CD14-positive monocyte (primary cell): ENCODE results near the gene GPR37L1. TPM values are rescaled to one million over a fixed set of nuclear protein-coding genes. Genes with fewer than 3 reads are reported as not detected.

Experiments
- DNase-seq, 3 donors: peaks; one replicate each; pipeline ENCODE4 v3.0.0-alpha.2; 2011 to 2022
- H2AFZ ChIP-seq: 2 replicates; pipeline ENCODE4 v1.6.0; 2012; ENCODE audit warnings: mild to moderate bottlenecking, low read depth, low read length, inconsistent platforms; ENCODE audit not compliant: insufficient read depth, poor library complexity, severe bottlenecking
- H3K27ac ChIP-seq, 2 donors: 1 replicate in 1 of 2; 2 replicates in 1 of 2; pipeline ENCODE4 v1.5.1; 2012 to 2013; ENCODE audit warnings: low read length in 2 of 2, control low read depth in 1 of 2, inconsistent platforms in 1 of 2, low read depth in 1 of 2, mild to moderate bottlenecking in 1 of 2
- H3K27me3 ChIP-seq, 2 donors: one replicate each; pipeline versions ENCODE4 v1.6.0 to v1.6.1; 2011 to 2013; ENCODE audit warnings: low read length in 2 of 2; ENCODE audit not compliant: control insufficient read depth in 2 of 2, insufficient read depth in 2 of 2
- H3K36me3 ChIP-seq, 2 donors: replicated peaks in 1 of 2; 1 replicate in 1 of 2; 2 replicates in 1 of 2; pipeline versions ENCODE4 v1.5.1 to v1.6.1; 2012 to 2013; ENCODE audit warnings: low read length in 2 of 2, control low read depth in 1 of 2, inconsistent platforms in 1 of 2, mild to moderate bottlenecking in 1 of 2; ENCODE audit not compliant: insufficient read depth in 2 of 2, control insufficient read depth in 1 of 2
- H3K4me1 ChIP-seq, 2 donors: 1 replicate in 1 of 2; 2 replicates in 1 of 2; pipeline versions ENCODE4 v1.5.1 to v1.6.1; 2012 to 2013; ENCODE audit warnings: low read length in 2 of 2, control low read depth in 1 of 2, inconsistent platforms in 1 of 2, mild to moderate bottlenecking in 1 of 2, moderate library complexity in 1 of 2; ENCODE audit not compliant: insufficient read depth in 2 of 2, control insufficient read depth in 1 of 2
- H3K4me2 ChIP-seq: replicated peaks from 2 replicates; pipeline ENCODE3; 2012; ENCODE audit warnings: low read length, moderate library complexity, mild to moderate bottlenecking; ENCODE audit not compliant: poor library complexity, severe bottlenecking; ENCODE audit errors: extremely low read depth
- H3K4me3 ChIP-seq, 3 experiments: fragments of 200-600 bp in 1 of 3; sonication (generic) in 1 of 3; replicated peaks in 1 of 3; 1 replicate in 2 of 3; 2 replicates in 1 of 3; pipeline ENCODE4 v1.5.1; 2011 to 2013; ENCODE audit warnings: low read length in 3 of 3, mild to moderate bottlenecking in 3 of 3, control low read depth in 2 of 3, low read depth in 2 of 3, inconsistent platforms in 1 of 3, moderate library complexity in 1 of 3
- H3K79me2 ChIP-seq: 2 replicates; pipeline ENCODE4 v1.6.0; 2012; ENCODE audit warnings: mild to moderate bottlenecking, control low read depth, inconsistent platforms, low read length, moderate library complexity; ENCODE audit not compliant: insufficient read depth
- H3K9ac ChIP-seq: 2 replicates; pipeline ENCODE4 v1.6.0; 2017; ENCODE audit warnings: low read length, mild to moderate bottlenecking; ENCODE audit not compliant: insufficient read depth, poor library complexity, severe bottlenecking
- H3K9me3 ChIP-seq, 2 donors: replicated peaks in 1 of 2; 1 replicate in 1 of 2; 2 replicates in 1 of 2; pipeline versions ENCODE4 v1.5.1 to v1.6.1; 2012 to 2013; ENCODE audit warnings: low read length in 2 of 2, control low read depth in 1 of 2; ENCODE audit not compliant: control insufficient read depth in 1 of 2, insufficient read depth in 1 of 2
- H4K20me1 ChIP-seq: 2 replicates; pipeline ENCODE4 v1.6.0; 2012; ENCODE audit warnings: mild to moderate bottlenecking, low read length, control low read depth, moderate library complexity; ENCODE audit not compliant: insufficient read depth
- H3K27ac Mint-ChIP-seq, 7 donors: one replicate each; pipeline ENCODE4 v1.8.0; 2020; ENCODE audit warnings: mild to moderate bottlenecking in 7 of 7, mixed read lengths in 7 of 7, moderate library complexity in 6 of 7, inconsistent platforms in 2 of 7
- H3K27me3 Mint-ChIP-seq, 3 donors: one replicate each; pipeline ENCODE4 v1.8.0; 2021 to 2022; ENCODE audit warnings: low read depth in 3 of 3, mild to moderate bottlenecking in 3 of 3, mixed read lengths in 3 of 3, moderate library complexity in 3 of 3, inconsistent platforms in 1 of 3
- H3K36me3 Mint-ChIP-seq, 2 donors: one replicate each; pipeline ENCODE4 v1.8.0; 2020; ENCODE audit warnings: mixed read lengths in 2 of 2, inconsistent platforms in 1 of 2, mild to moderate bottlenecking in 1 of 2
- H3K4me1 Mint-ChIP-seq: one replicate; pipeline ENCODE4 v1.8.0; 2020; ENCODE audit warnings: mild to moderate bottlenecking, mixed read lengths
- H3K4me3 Mint-ChIP-seq, 2 donors: one replicate each; pipeline ENCODE4 v1.8.0; 2020; ENCODE audit warnings: mild to moderate bottlenecking in 2 of 2, mixed read lengths in 2 of 2, moderate library complexity in 1 of 2
- H3K9me3 Mint-ChIP-seq, 7 donors: one replicate each; pipeline ENCODE4 v1.8.0; 2020 to 2022; ENCODE audit warnings: mixed read lengths in 7 of 7, mild to moderate bottlenecking in 6 of 7, moderate library complexity in 6 of 7, inconsistent platforms in 2 of 7
- WGBS: methylation state at CpG from one replicate; pipeline ENCODE4 v1.1.5; 2013; ENCODE audit warnings: missing lambda C conversion rate; ENCODE audit not compliant: insufficient coverage; 5-methylcytosine and 5-hydroxymethylcytosine counted together
- intact Hi-C, 2 donors: fragments of 100-400 bp; cut with micrococcal nuclease; formaldehyde crosslinking; loops; one replicate each; pipeline versions ENCODE4 v1.15.0 to v1.15.1; 2023
- polyA plus RNA-seq, 3 donors: library from polyadenylated mRNA; depleted of rRNA in 1 of 3; unstranded in 2 of 3; stranded (reverse) in 1 of 3; fragments of 300-500 nt in 2 of 3; fragments of >200 nt in 1 of 3; fragmentation: Illumina TruSeq in 2 of 3; gene quantifications; 1 replicate in 2 of 3; 2 replicates in 1 of 3; pipeline ENCODE4 v1.2.3, GENCODE V29; 2012 to 2021
- TF ChIP-seq, protein P1 (sequence below): fragments of 200-600 bp; IDR thresholded peaks from one replicate; pipeline ENCODE4 v1.8.0; 2022; ENCODE audit warnings: antibody characterized with exemption, mild to moderate bottlenecking

GPR37L1 gene
- polyA plus RNA-seq, 3 donors = 0.06 to 0.13 TPM; not detected in 1

DNA sequence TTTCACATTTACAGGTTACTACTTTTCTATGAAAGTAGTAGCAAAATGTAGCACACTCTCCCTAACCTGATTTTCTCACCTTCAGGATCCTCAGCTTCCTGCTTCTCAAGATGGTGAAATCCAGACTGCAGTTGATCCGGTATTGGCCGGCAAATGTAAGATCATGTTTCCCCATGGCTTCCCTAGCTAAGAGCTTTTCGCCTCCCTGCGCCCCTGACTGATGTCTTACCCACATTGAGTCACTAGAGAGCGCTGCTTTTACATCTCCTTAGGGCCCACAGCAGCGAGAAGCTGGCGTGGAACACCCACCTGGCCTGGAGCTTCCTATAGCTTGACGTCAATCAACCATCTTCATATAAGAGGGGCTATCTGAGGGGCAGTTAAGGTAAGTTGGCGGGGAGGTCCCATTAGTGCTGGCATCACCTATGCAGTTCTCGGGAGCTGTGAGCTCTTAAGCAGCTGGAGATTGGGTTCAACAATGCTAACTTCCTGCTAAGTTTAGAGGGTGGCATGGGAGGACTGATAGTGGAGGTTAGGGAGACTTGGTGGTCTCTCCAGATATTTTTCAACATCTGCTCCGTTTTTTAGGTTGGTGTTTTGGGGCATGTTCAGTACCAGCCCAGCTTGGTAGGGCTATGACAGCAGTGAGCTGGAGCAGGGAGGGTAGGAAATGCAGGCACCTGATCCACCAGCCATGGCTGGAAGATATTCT, 32.2 kb downstream of the GPR37L1 start:
- peak overlapping the region in 1 of 2 donors; percentile 15 for H3K27ac ChIP-seq
- H3K4me1 Mint-ChIP-seq = peaks cover 44% of the 10 kb centered on the region
- H3K9me3 Mint-ChIP-seq = no peaks in the 10 kb centered on the region
- TF ChIP-seq, protein P1, sequence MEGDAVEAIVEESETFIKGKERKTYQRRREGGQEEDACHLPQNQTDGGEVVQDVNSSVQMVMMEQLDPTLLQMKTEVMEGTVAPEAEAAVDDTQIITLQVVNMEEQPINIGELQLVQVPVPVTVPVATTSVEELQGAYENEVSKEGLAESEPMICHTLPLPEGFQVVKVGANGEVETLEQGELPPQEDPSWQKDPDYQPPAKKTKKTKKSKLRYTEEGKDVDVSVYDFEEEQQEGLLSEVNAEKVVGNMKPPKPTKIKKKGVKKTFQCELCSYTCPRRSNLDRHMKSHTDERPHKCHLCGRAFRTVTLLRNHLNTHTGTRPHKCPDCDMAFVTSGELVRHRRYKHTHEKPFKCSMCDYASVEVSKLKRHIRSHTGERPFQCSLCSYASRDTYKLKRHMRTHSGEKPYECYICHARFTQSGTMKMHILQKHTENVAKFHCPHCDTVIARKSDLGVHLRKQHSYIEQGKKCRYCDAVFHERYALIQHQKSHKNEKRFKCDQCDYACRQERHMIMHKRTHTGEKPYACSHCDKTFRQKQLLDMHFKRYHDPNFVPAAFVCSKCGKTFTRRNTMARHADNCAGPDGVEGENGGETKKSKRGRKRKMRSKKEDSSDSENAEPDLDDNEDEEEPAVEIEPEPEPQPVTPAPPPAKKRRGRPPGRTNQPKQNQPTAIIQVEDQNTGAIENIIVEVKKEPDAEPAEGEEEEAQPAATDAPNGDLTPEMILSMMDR = peak; percentile 85
- H2AFZ ChIP-seq = no peak overlapping the region
- H3K36me3 ChIP-seq = peaks cover 31 to 54% of the 10 kb centered on the region in 2 donors
- peaks cover 54% of the 10 kb centered on the region for H3K79me2 ChIP-seq
- 64% methylated on average over 8 of the region's 11 CpGs for WGBS
- H3K36me3 Mint-ChIP-seq = peaks cover 34 to 66% of the 10 kb centered on the region in 2 donors
- H3K4me3 Mint-ChIP-seq = peak overlapping the region in 1 of 2 donors; percentile 9
- no peaks in the 10 kb centered on the region for H4K20me1 ChIP-seq
- H3K4me2 ChIP-seq = no peak overlapping the region
- DNase-seq = peak in 2 of 3 donors; percentile 49 to 51
- intact Hi-C loops = no loop called here
- no peaks in the 10 kb centered on the region for H3K27me3 ChIP-seq
- H3K27me3 Mint-ChIP-seq = peaks cover 0 to 3% (median 0%) of the 10 kb centered on the region in 3 donors
- H3K4me1 ChIP-seq = peaks cover 21 to 35% of the 10 kb centered on the region in 2 donors
- H3K9me3 ChIP-seq = no peaks in the 10 kb centered on the region
- H3K9ac ChIP-seq = no peak overlapping the region
- H3K27ac Mint-ChIP-seq = peak overlapping the region; percentile 15 to 84 (median 72)
- no peak overlapping the region for H3K4me3 ChIP-seq

DNA sequence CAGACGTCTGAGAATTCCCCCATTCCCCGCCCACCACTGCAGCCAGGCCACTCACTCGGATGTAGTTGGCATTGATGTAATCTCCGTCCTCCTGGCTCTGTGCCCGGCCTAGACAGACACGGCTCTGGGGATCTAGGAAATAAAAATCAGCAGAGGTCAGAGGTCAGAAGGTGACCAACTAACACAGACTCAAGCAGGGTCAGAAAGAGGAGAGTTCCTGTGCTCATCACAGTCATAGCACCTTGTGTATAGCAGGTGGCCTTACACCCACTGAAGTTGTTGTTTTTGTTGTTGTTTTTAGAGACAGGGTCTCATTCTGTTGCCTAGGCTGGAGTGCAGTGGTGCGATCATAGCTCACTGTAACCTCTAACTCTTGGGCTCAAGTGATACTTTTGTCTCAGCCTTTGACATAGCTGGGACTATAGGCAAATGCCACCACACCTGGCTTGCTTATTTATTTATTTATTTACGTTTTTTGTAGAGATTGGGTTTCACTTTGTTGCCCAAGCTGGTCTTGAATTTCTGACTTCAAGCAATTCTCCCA, 32.8 kb downstream of the GPR37L1 start:
- H3K4me3 Mint-ChIP-seq = no peak overlapping the region
- WGBS = 23% methylated on average over 5 of the region's 8 CpGs
- Histone ChIP-seq H3K9ac (no peak overlapping the region), H3K79me2 (peaks cover 60% of the 10 kb centered on the region), H3K36me3 (peaks cover 25 to 48% of the 10 kb centered on the region in 2 donors), H3K4me3 (no peak overlapping the region), H3K4me2 (no peak overlapping the region), H3K27ac (peak overlapping the region in 1 of 2 donors; percentile 15), H3K27me3 (no peaks in the 10 kb centered on the region), H3K9me3 (no peaks in the 10 kb centered on the region), H2AFZ (no peak overlapping the region), H4K20me1 (no peaks in the 10 kb centered on the region), H3K4me1 (peaks cover 27 to 41% of the 10 kb centered on the region in 2 donors)
- H3K9me3 Mint-ChIP-seq = no peaks in the 10 kb centered on the region
- peak overlapping the region in 6 of 7 donors; percentile 5 to 84 (median 63) for H3K27ac Mint-ChIP-seq
- DNase-seq = peak; percentile 64 to 79 (median 66)
- peaks cover 0 to 3% (median 0%) of the 10 kb centered on the region in 3 donors for H3K27me3 Mint-ChIP-seq
- peaks cover 30 to 60% of the 10 kb centered on the region in 2 donors for H3K36me3 Mint-ChIP-seq
- H3K4me1 Mint-ChIP-seq = peaks cover 50% of the 10 kb centered on the region
- intact Hi-C loops = no loop called here
- TF ChIP-seq, protein P1 = no peak
